Endothelial cell of umbilical vein (primary cell): Measurements from ENCODE around the gene BRF1. TPM values are rescaled to one million over a fixed set of nuclear protein-coding genes. Genes with fewer than 3 reads are reported as not detected.

Source experiments
- BruUV-seq: library from RNA; stranded (reverse); fragments of 400-500 nt; replicated peaks from 2 replicates; lab custom pipeline; 2021; lab: Mats Ljungman, UMichigan
- CTCF ChIA-PET: fragments of 300-600, 350-600 bp; sonication (Branson Sonifier 250); formaldehyde crosslinking; loops from one replicate; lab custom pipeline; 2021; ENCODE audit warnings: antibody characterized with exemption, inconsistent platforms; lab: Charles Lee
- POLR2A ChIA-PET: fragments of 300-600, 350-600 bp; sonication (Branson Sonifier 250); formaldehyde crosslinking; loops from one replicate; lab custom pipeline; 2021; ENCODE audit warnings: antibody characterized with exemption, inconsistent platforms; lab: Charles Lee
- DNase-seq: peaks from one replicate; pipeline ENCODE4 v3.0.0-alpha.2; 2011; ENCODE audit warnings: low read depth, low spot score
- FAIRE-seq: peaks from 2 replicates; lab custom pipeline; 2011; peaks lifted over from hg19 to GRCh38; lab: Jason Lieb, UNC
- H2AFZ ChIP-seq: 2 replicates; pipeline ENCODE4 v1.6.0; 2012; ENCODE audit warnings: low read depth, low read length, control low read depth, inconsistent platforms
- H3K27ac ChIP-seq: 2 replicates; pipeline ENCODE4 v1.5.1; 2011; ENCODE audit warnings: low read depth, mild to moderate bottlenecking, control low read depth, low read length, moderate library complexity; ENCODE audit not compliant: insufficient read depth
- H3K27me3 ChIP-seq, 2 experiments: 2 replicates each; pipeline versions ENCODE4 v1.6.0 to v1.6.1; 2011; ENCODE audit warnings: low read length in 2 of 2, mixed read lengths in 1 of 2; ENCODE audit not compliant: control insufficient read depth in 2 of 2, insufficient read depth in 2 of 2
- H3K36me3 ChIP-seq, 2 experiments: 2 replicates in 1 of 2; 3 replicates in 1 of 2; pipeline ENCODE4 v1.5.1; 2011; ENCODE audit warnings: low read length in 2 of 2, mild to moderate bottlenecking in 1 of 2, moderate library complexity in 1 of 2; ENCODE audit not compliant: control insufficient read depth in 2 of 2, insufficient read depth in 2 of 2; ENCODE audit errors: extremely low read depth in 1 of 2
- H3K4me1 ChIP-seq: 3 replicates; pipeline ENCODE4 v1.5.1; 2011; ENCODE audit warnings: mild to moderate bottlenecking, low read length; ENCODE audit not compliant: control insufficient read depth, insufficient read depth; ENCODE audit errors: extremely low read depth
- H3K4me2 ChIP-seq: 2 replicates; pipeline ENCODE4 v1.6.1; 2011; ENCODE audit warnings: low read length, control low read depth, mixed read lengths; ENCODE audit not compliant: insufficient read depth
- H3K4me3 ChIP-seq, 3 experiments: fragments of 200-600 bp in 1 of 3; sonication (generic), shearing (Covaris generic) in 1 of 3; replicated peaks in 1 of 3; 2 replicates each; pipeline ENCODE4 v1.5.1; 2011 to 2016; ENCODE audit warnings: control low read depth in 3 of 3, low read length in 3 of 3, mild to moderate bottlenecking in 2 of 3, inconsistent platforms in 1 of 3, low read depth in 1 of 3, moderate library complexity in 1 of 3; ENCODE audit not compliant: insufficient read depth in 1 of 3
- H3K79me2 ChIP-seq: 2 replicates; pipeline ENCODE4 v1.6.0; 2012; ENCODE audit warnings: low read length, inconsistent platforms; ENCODE audit not compliant: control insufficient read depth, insufficient read depth
- H3K9ac ChIP-seq: replicated peaks from 2 replicates; pipeline ENCODE3; 2011; ENCODE audit warnings: low read length, control low read depth; ENCODE audit not compliant: insufficient read depth; ENCODE audit errors: extremely low read depth
- H3K9me1 ChIP-seq: replicated peaks from 3 replicates; pipeline ENCODE4 v1.6.0; 2011; ENCODE audit warnings: mild to moderate bottlenecking, low read length; ENCODE audit not compliant: control insufficient read depth, insufficient read depth; ENCODE audit errors: extremely low read depth
- H3K9me3 ChIP-seq: replicated peaks from 2 replicates; pipeline ENCODE4 v1.5.1; 2012; ENCODE audit warnings: low read length, inconsistent platforms; ENCODE audit not compliant: control insufficient read depth, insufficient read depth
- H4K20me1 ChIP-seq: replicated peaks from 2 replicates; pipeline ENCODE3; 2011; ENCODE audit warnings: mild to moderate bottlenecking, low read length; ENCODE audit not compliant: control insufficient read depth, insufficient read depth; ENCODE audit errors: extremely low read depth
- EZH2 ChIP-seq: IDR thresholded peaks from 2 replicates; pipeline ENCODE4 v1.6.1; 2012; ENCODE audit warnings: borderline replicate concordance, low read depth, mild to moderate bottlenecking, moderate library complexity, low read length, inconsistent platforms; ENCODE audit not compliant: severe bottlenecking
- FOS ChIP-seq: IDR thresholded peaks from 2 replicates; pipeline ENCODE4 v1.6.1; 2011; ENCODE audit warnings: mild to moderate bottlenecking, low read length, moderate library complexity, borderline replicate concordance; ENCODE audit not compliant: insufficient read depth
- GATA2 ChIP-seq: IDR thresholded peaks from 2 replicates; pipeline ENCODE4 v1.7.0; 2011; ENCODE audit warnings: low read depth, mild to moderate bottlenecking, moderate library complexity, mixed read lengths, low read length; ENCODE audit not compliant: insufficient read length, insufficient read depth
- JUN ChIP-seq: IDR thresholded peaks from 2 replicates; pipeline ENCODE4 v1.6.1; 2011; ENCODE audit warnings: borderline replicate concordance, low read depth; ENCODE audit not compliant: insufficient read length, insufficient read depth
- MYC ChIP-seq: IDR thresholded peaks from one replicate; pipeline ENCODE4 v1.6.1; 2011; ENCODE audit warnings: mild to moderate bottlenecking, low read depth, low read length
- POLR2A ChIP-seq: IDR thresholded peaks from 2 replicates; pipeline ENCODE4 v1.6.1; 2012; ENCODE audit warnings: low read depth, mild to moderate bottlenecking, control low read depth, low read length
- POLR2AphosphoS5 ChIP-seq: IDR thresholded peaks from 2 replicates; pipeline ENCODE4 v1.6.1; 2012; ENCODE audit warnings: low read depth, mild to moderate bottlenecking, control low read depth, low read length, moderate library complexity; ENCODE audit not compliant: insufficient read depth
- dilution Hi-C: fragments of 300-500 bp; cut with MboI; formaldehyde crosslinking; loops from one replicate; pipeline ENCODE4 v1.15.0; 2019; ENCODE audit warnings: low sequenced_read_pairs; ENCODE audit not compliant: extremely low pct_ligation_motif_present
- intact Hi-C: fragments of 100-400 bp; cut with micrococcal nuclease; formaldehyde crosslinking; loops from one replicate; pipeline ENCODE4 v1.10.0; 2022
- polyA plus RNA-seq, 4 experiments: library from polyadenylated mRNA; depleted of rRNA in 3 of 4; stranded (reverse) in 3 of 4; unstranded in 1 of 4; fragments of >200 nt; gene quantifications; 2 replicates each; pipeline versions ENCODE4 v1.2.1 to v1.2.3, GENCODE V29; 2011 to 2012; ENCODE audit warnings: missing spikeins in 1 of 4
- total RNA-seq: library from RNA; stranded (reverse); gene quantifications from 2 replicates; pipeline ENCODE4 v1.2.3, GENCODE V29; 2021
- TF ChIP-seq, protein P1 (sequence below), 2 donors: IDR thresholded peaks; 1 replicate in 1 of 2; 2 replicates in 1 of 2; pipeline ENCODE4 v1.5.1; 2011; ENCODE audit warnings: low read length in 2 of 2, mild to moderate bottlenecking in 2 of 2, moderate library complexity in 2 of 2, control low read depth in 1 of 2, inconsistent platforms in 1 of 2, low read depth in 1 of 2; ENCODE audit not compliant: insufficient read depth in 1 of 2; ENCODE audit errors: extremely low read depth in 1 of 2
- TF ChIP-seq, protein P2 (sequence below): IDR thresholded peaks from 2 replicates; pipeline ENCODE4 v1.6.1; 2011; ENCODE audit not compliant: insufficient read depth, insufficient read length

The BRF1 gene
- total and polyA plus RNA-seq, 2 donors (not counting 3 experiments of a cell fraction or from before 2014, with no cell fraction given) = 19.0 to 47.2 TPM

DNA sequence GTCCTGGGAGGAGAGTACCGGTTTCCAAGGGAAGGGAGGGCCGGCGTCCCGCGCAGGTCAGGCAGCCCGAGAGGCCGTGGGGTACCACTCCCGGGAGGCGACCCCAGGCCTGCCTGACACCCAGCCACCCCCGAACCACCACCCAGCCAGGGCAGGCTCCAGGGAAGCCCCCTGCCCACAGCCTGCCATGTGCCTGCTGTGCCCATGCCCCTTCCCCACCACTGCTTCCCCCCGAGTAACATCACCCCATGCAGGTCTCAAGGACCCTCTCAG is 122.0 kb downstream of the BRF1 start:
- H3K27me3 ChIP-seq = no peaks in the 10 kb centered on the region
- no peak overlapping the region for H3K9ac ChIP-seq
- H4K20me1 ChIP-seq = no peaks in the 10 kb centered on the region
- FAIRE-seq (no peak), DNase-seq (no peak)
- H3K4me1 ChIP-seq = peaks cover 40% of the 10 kb centered on the region
- no peaks in the 10 kb centered on the region for H3K79me2 ChIP-seq
- POLR2A ChIA-PET = no interaction called here
- no TSS peak for BruUV-seq
- TF ChIP-seq, protein P1, sequence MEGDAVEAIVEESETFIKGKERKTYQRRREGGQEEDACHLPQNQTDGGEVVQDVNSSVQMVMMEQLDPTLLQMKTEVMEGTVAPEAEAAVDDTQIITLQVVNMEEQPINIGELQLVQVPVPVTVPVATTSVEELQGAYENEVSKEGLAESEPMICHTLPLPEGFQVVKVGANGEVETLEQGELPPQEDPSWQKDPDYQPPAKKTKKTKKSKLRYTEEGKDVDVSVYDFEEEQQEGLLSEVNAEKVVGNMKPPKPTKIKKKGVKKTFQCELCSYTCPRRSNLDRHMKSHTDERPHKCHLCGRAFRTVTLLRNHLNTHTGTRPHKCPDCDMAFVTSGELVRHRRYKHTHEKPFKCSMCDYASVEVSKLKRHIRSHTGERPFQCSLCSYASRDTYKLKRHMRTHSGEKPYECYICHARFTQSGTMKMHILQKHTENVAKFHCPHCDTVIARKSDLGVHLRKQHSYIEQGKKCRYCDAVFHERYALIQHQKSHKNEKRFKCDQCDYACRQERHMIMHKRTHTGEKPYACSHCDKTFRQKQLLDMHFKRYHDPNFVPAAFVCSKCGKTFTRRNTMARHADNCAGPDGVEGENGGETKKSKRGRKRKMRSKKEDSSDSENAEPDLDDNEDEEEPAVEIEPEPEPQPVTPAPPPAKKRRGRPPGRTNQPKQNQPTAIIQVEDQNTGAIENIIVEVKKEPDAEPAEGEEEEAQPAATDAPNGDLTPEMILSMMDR (IDR thresholded peaks at IDR 0.05; ENCODE audit: extremely low read depth in 1 of 2, insufficient read depth in 1 of 2, low read depth in 1 of 2, low read length in 2 of 2) = no peak
- no peak for TF ChIP-seq MYC
- no peak for TF ChIP-seq GATA2
- no peak for TF ChIP-seq POLR2A
- TF ChIP-seq JUN = no peak
- no peak for TF ChIP-seq EZH2
- no peak for TF ChIP-seq FOS
- TF ChIP-seq, protein P2, sequence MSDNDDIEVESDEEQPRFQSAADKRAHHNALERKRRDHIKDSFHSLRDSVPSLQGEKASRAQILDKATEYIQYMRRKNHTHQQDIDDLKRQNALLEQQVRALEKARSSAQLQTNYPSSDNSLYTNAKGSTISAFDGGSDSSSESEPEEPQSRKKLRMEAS = no peak
- TF ChIP-seq POLR2AphosphoS5 = no peak
- H3K9me3 ChIP-seq = no peaks in the 10 kb centered on the region
- H3K9me1 ChIP-seq = no peaks in the 10 kb centered on the region
- H3K27ac ChIP-seq = no peak overlapping the region
- dilution Hi-C loops = no loop called here
- H3K4me3 ChIP-seq = no peak overlapping the region
- H2AFZ ChIP-seq = no peak overlapping the region
- H3K4me2 ChIP-seq = no peak overlapping the region
- CTCF ChIA-PET = no interaction called here
- H3K36me3 ChIP-seq = no peaks in the 10 kb centered on the region
- intact Hi-C loops = no loop called here
